ENCODE data around the gene MYBPC2. TPM values are rescaled to one million over a fixed set of nuclear protein-coding genes. Genes with fewer than 3 reads are reported as not detected.
A peak's percentile ranks its signal among the peaks of the same experiment; 100 is the strongest.

Gene MYBPC2
- total and polyA plus RNA-seq, 9 of the 15 experiments (the other 6 are each of a cell fraction or from before 2014, with no cell fraction given): 0.01 to 0.14 (median 0.04) TPM; not detected in 6

DNA sequence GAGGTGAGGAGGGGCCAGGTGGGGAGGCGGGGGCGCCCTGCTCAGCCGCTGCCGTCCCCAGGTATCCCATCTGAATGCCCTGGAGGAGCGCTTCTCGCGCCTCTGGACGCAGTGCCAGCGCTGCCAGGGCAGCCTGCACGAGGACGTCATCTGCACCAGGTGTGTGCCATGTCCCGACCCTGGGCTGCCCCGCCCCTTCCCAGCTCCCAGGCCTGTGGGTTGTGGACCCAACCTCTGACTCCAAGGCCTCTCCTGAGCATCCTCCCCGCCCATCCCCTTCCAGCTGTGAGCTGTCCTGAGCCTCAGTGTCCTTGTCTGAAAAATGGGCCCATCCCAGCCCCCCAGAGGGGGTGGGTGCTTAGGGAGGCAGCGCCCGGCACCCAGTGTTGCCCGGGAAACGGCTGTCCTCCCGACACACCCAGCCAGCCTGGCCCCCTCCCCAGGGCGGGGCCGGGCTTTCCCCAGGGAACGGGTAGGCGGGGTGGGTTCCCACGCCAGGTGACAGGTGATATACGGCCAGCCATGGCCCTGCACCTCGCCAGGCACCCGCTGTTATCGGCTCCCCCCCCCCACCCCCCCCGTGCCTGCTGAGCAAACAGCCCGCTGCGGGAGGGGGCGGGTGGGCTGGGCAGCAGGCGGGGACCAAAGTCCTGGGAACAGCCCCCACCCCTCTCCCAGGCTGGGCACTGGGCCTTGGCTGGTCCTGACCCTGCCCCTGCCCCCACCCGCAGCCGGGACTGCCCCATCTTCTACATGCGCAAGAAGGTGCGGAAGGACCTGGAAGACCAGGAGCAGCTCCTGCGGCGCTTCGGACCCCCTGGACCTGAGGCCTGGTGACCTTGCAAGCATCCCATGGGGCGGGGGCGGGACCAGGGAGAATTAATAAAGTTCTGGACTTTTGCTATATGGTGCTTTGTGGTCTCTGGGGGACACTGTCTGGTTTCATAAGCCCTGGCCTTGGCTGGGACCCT lies 15.3 kb upstream of the MYBPC2 start (continued):
- TF ChIP-seq TFAP4 (CRISPR knock-in tag; IDR thresholded peaks at IDR 0.05; ENCODE audit: borderline replicate concordance) (0 out of 2 replicates have a peak, but pooled peaks have one; percentile 13), ELF4 (CRISPR knock-in tag; IDR thresholded peaks at IDR 0.05) (no peak), PHB (CRISPR knock-in tag; IDR thresholded peaks at IDR 0.05) (no peak), PTRF (tag; IDR thresholded peaks at IDR 0.05) (no peak), ZNF347 (CRISPR knock-in tag; IDR thresholded peaks at IDR 0.05; ENCODE audit: low read depth) (no peak), SIN3B (IDR thresholded peaks at IDR 0.05; ENCODE audit: low read depth) (no peak), CEBPB (tag; IDR thresholded peaks at IDR 0.05) (no peak), ESRRB (CRISPR knock-in tag; IDR thresholded peaks at IDR 0.05; ENCODE audit: borderline replicate concordance) (no peak), ZFX (CRISPR knock-in tag; IDR thresholded peaks at IDR 0.05) (no peak), IRF9 (tag; IDR thresholded peaks at IDR 0.05) (no peak), FUS (optimal IDR thresholded peaks at IDR 0.05; ENCODE audit: low read depth, low read length) (no peak), HDAC8 (tag; IDR thresholded peaks at IDR 0.05) (no peak)
- TF ChIP-seq, protein P1, sequence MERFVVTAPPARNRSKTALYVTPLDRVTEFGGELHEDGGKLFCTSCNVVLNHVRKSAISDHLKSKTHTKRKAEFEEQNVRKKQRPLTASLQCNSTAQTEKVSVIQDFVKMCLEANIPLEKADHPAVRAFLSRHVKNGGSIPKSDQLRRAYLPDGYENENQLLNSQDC (CRISPR knock-in tag; IDR thresholded peaks at IDR 0.05): no peak
- TF ChIP-seq, protein P2, sequence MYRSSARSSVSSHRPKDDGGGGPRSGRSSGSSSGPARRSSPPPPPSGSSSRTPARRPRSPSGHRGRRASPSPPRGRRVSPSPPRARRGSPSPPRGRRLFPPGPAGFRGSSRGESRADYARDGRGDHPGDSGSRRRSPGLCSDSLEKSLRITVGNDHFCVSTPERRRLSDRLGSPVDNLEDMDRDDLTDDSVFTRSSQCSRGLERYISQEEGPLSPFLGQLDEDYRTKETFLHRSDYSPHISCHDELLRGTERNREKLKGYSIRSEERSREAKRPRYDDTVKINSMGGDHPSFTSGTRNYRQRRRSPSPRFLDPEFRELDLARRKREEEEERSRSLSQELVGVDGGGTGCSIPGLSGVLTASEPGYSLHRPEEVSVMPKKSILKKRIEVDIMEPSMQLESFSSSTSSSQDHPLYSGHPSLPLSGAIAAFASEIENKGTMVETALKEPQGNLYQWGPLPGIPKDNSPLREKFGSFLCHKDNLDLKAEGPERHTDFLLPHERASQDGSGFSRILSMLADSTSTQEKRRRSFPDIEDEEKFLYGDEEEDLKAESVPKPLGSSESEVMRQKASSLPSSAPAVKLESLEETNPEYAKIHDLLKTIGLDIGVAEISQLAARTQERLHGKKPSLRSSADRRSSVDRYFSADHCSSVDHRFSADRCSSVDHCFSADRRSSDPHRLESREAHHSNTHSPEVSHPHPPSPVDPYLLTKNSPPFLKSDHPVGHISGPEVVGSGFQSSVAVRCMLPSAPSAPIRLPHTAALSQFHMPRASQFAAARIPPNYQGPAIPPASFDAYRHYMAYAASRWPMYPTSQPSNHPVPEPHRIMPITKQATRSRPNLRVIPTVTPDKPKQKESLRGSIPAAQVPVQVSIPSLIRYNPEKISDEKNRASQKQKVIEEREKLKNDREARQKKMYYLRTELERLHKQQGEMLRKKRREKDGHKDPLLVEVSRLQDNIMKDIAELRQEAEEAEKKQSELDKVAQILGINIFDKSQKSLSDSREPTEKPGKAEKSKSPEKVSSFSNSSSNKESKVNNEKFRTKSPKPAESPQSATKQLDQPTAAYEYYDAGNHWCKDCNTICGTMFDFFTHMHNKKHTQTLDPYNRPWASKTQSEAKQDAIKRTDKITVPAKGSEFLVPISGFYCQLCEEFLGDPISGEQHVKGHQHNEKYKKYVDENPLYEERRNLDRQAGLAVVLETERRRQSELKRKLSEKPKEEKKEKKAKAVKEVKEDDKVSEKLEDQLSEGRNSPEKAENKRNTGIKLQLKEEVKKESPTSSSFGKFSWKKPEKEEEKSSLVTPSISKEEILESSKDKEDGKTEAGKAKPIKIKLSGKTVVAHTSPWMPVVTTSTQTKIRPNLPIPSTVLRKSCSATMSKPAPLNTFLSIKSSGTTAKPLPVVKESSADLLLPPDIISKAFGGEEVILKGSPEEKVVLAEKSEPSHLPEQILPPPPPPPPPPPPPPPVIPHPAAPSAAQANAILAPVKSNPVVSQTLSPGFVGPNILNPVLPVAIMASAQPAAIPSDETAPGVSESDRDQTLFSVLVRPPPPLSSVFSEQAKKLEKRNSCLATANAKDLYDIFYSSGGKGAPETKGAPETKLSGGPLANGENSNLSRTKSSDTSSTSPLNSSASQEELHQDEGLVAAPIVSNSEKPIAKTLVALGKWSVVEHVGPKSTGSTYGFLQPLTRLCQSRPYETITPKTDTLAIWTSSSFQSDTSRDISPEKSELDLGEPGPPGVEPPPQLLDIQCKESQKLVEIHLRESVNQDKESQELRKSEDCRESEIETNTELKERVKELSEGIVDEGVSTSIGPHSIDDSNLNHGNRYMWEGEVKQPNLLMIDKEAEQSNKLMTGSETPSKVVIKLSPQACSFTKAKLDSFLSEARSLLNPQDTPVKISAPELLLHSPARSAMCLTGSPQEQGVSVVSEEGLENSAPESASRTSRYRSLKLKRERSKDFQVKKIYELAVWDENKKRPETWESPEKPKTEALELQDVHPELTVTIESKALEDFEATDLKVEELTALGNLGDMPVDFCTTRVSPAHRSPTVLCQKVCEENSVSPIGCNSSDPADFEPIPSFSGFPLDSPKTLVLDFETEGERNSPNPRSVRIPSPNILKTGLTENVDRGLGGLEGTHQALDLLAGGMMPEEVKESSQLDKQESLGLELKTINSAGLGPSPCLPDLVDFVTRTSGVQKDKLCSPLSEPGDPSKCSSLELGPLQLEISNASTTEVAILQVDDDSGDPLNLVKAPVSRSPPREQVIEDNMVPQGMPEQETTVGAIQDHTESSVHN (IDR thresholded peaks at IDR 0.05; ENCODE audit: borderline replicate concordance in 1 of 2, low read depth in 1 of 2): no peak

Data from K562 (cell line).